HG02840 (cell line): Measurements from ENCODE around the gene SRPK3.

Source experiments
- ATAC-seq: cut with Tn5 transposase; IDR thresholded peaks from one replicate; pipeline ENCODE4 v1.9.1; 2021; ENCODE audit warnings: mild to moderate bottlenecking, moderate library complexity, moderate number of reproducible peaks; ENCODE audit not compliant: unreplicated experiment, low FRiP score

Gene SRPK3

GRCh38 chrX:153781428-153782047, 697 bp downstream of the SRPK3 start:
- no peak for ATAC-seq

GRCh38 chrX:153782313-153782712, 1.5 kb downstream of the SRPK3 start:
- no peak for ATAC-seq

- ATAC-seq = no peak
Measured at GRCh38 chrX:153782871-153783270, 2.0 kb downstream of the SRPK3 start.

- ATAC-seq = no peak
Measured at GRCh38 chrX:153783378-153784013, 2.7 kb downstream of the SRPK3 start.

- ATAC-seq = no peak
Measured at GRCh38 chrX:153784325-153784967, 3.6 kb downstream of the SRPK3 start.

GRCh38 chrX:153786669-153787068, 5.8 kb downstream of the SRPK3 start:
- no peak for ATAC-seq

- ATAC-seq = no peak
Measured at GRCh38 chrX:153789654-153790053, 8.8 kb downstream of the SRPK3 start.

- no peak for ATAC-seq
Measured at GRCh38 chrX:153791104-153791852, 10.4 kb downstream of the SRPK3 start.

- no peak for ATAC-seq
Measured at GRCh38 chrX:153792368-153792767, 11.5 kb downstream of the SRPK3 start.

GRCh38 chrX:153793291-153793690, 12.4 kb downstream of the SRPK3 start:
- ATAC-seq = no peak

- ATAC-seq = peak; percentile 85
Measured at GRCh38 chrX:153794018-153794896, 13.4 kb downstream of the SRPK3 start, which contains the start of the genes IDH3G and SSR4. Gene IDH3G, minus strand, starts transcription at chrX:153794375. Its CDS starts 49 bp downstream, at chrX:153794326. Gene SSR4, plus strand, starts transcription at chrX:153794668. Its CDS starts 20 bp downstream, at chrX:153794688.

- no peak for ATAC-seq
Measured at GRCh38 chrX:153794897-153795816, 14.3 kb downstream of the SRPK3 start.

- ATAC-seq = no peak
Measured at GRCh38 chrX:153797415-153798015, 16.7 kb downstream of the SRPK3 start.

- no peak for ATAC-seq
Measured at GRCh38 chrX:153799326-153799725, 18.5 kb downstream of the SRPK3 start.

- no peak for ATAC-seq
Measured at GRCh38 chrX:153800177-153800722, 19.4 kb downstream of the SRPK3 start.

- no peak for ATAC-seq
Measured at GRCh38 chrX:153800746-153801145, 19.9 kb downstream of the SRPK3 start.

GRCh38 chrX:153801669-153802068, 20.8 kb downstream of the SRPK3 start:
- ATAC-seq = no peak

- ATAC-seq = no peak
Measured at GRCh38 chrX:153802513-153803045, 21.7 kb downstream of the SRPK3 start.
